IMR-90 (cell line): ENCODE data around the gene OSBPL8. TPM values are rescaled to one million over a fixed set of nuclear protein-coding genes. Genes with fewer than 3 reads are reported as not detected.

ENCODE experiments used
- ATAC-seq: fragments of 200-7000 bp; cut with Tn5 transposase; 2 replicates; pipeline ENCODE4 v1.9.1; 2020; ENCODE audit warnings: low read depth, mild to moderate bottlenecking, moderate library complexity
- BruUV-seq: library from RNA; stranded (reverse); fragments of 400-500 nt; replicated peaks from 2 replicates; lab custom pipeline; 2021; lab: Mats Ljungman, UMichigan
- CTCF ChIA-PET: fragments of 300-600 bp; formaldehyde crosslinking; extraction: SDS; loops from one replicate; lab custom pipeline; 2021; ENCODE audit warnings: antibody characterized with exemption; lab: Yijun Ruan, JAX
- POLR2A ChIA-PET: fragments of 300-600 bp; sonication (Branson Sonifier 250); formaldehyde crosslinking; loops from one replicate; lab custom pipeline; 2022; ENCODE audit warnings: antibody characterized with exemption; ENCODE audit not compliant: unreplicated experiment; lab: Charles Lee
- DNase-seq: peaks from one replicate; pipeline ENCODE4 v3.0.0; 2013
- H2AFZ ChIP-seq: replicated peaks from 2 replicates; pipeline ENCODE3; 2013; ENCODE audit warnings: low read length, mild to moderate bottlenecking; ENCODE audit not compliant: poor library complexity
- H2AK5ac ChIP-seq: 2 replicates; pipeline ENCODE4 v1.6.1; 2013; ENCODE audit warnings: low read depth, low read length, inconsistent platforms
- H2AK9ac ChIP-seq: replicated peaks from 2 replicates; pipeline ENCODE3; 2013; ENCODE audit warnings: mild to moderate bottlenecking, low read depth, low read length, moderate library complexity; ENCODE audit not compliant: poor library complexity
- H2BK120ac ChIP-seq: 2 replicates; pipeline ENCODE4 v1.6.1; 2013; ENCODE audit warnings: low read depth, low read length, inconsistent platforms
- H2BK15ac ChIP-seq: 3 replicates; pipeline ENCODE4 v1.6.1; 2013; ENCODE audit warnings: low read depth, low read length, inconsistent platforms
- H2BK20ac ChIP-seq: 2 replicates; pipeline ENCODE4 v1.6.1; 2013; ENCODE audit warnings: low read depth, mild to moderate bottlenecking, inconsistent platforms, low read length, moderate library complexity
- H2BK5ac ChIP-seq: 2 replicates; pipeline ENCODE4 v1.6.1; 2013; ENCODE audit warnings: mild to moderate bottlenecking, low read depth, low read length, inconsistent platforms; ENCODE audit not compliant: poor library complexity, severe bottlenecking
- H3K14ac ChIP-seq: replicated peaks from 2 replicates; pipeline ENCODE4 v1.6.1; 2013; ENCODE audit warnings: low read depth, low read length, inconsistent platforms
- H3K18ac ChIP-seq: 2 replicates; pipeline ENCODE4 v1.6.1; 2013; ENCODE audit warnings: low read depth, low read length, control low read depth
- H3K23ac ChIP-seq: 2 replicates; pipeline ENCODE4 v1.6.1; 2013; ENCODE audit warnings: low read depth, low read length, inconsistent platforms
- H3K27ac ChIP-seq: 2 replicates; pipeline ENCODE4 v1.5.1; 2013; ENCODE audit warnings: mild to moderate bottlenecking, control low read depth, low read length; ENCODE audit not compliant: insufficient read depth
- H3K27me3 ChIP-seq: 2 replicates; pipeline ENCODE4 v1.6.1; 2013; ENCODE audit warnings: low read length; ENCODE audit not compliant: control insufficient read depth, insufficient read depth
- H3K36me3 ChIP-seq: 2 replicates; pipeline ENCODE4 v1.6.1; 2013; ENCODE audit warnings: low read length, mixed read lengths; ENCODE audit not compliant: control insufficient read depth, insufficient read depth
- H3K4ac ChIP-seq: 2 replicates; pipeline ENCODE4 v1.6.1; 2013; ENCODE audit warnings: low read depth, low read length, inconsistent platforms
- H3K4me1 ChIP-seq: 2 replicates; pipeline ENCODE4 v1.6.1; 2013; ENCODE audit warnings: low read length, mixed read lengths; ENCODE audit not compliant: control insufficient read depth, insufficient read depth
- H3K4me2 ChIP-seq: 2 replicates; pipeline ENCODE4 v1.6.1; 2013; ENCODE audit warnings: low read depth, mild to moderate bottlenecking, control low read depth, low read length, moderate library complexity
- H3K4me3 ChIP-seq: 2 replicates; pipeline ENCODE4 v1.5.1; 2013; ENCODE audit warnings: low read depth, mild to moderate bottlenecking, control low read depth, low read length, moderate library complexity; ENCODE audit not compliant: insufficient read depth
- H3K56ac ChIP-seq: 2 replicates; pipeline ENCODE4 v1.6.1; 2013; ENCODE audit warnings: low read length, inconsistent platforms; ENCODE audit not compliant: insufficient read depth; ENCODE audit errors: extremely low read depth
- H3K79me1 ChIP-seq, 2 experiments: 2 replicates each; pipeline ENCODE4 v1.6.1; 2013; ENCODE audit warnings: low read length in 2 of 2, inconsistent platforms in 1 of 2, low read depth in 1 of 2
- H3K9ac ChIP-seq: 2 replicates; pipeline ENCODE4 v1.6.1; 2013; ENCODE audit warnings: low read depth, low read length, control low read depth
- H3K9me1 ChIP-seq: 2 replicates; pipeline ENCODE4 v1.6.1; 2013; ENCODE audit warnings: low read length, inconsistent platforms; ENCODE audit not compliant: insufficient read depth
- H3K9me3 ChIP-seq: 2 replicates; pipeline ENCODE4 v1.6.1; 2013; ENCODE audit warnings: low read length; ENCODE audit not compliant: control insufficient read depth, insufficient read depth
- H4K20me1 ChIP-seq: 2 replicates; pipeline ENCODE4 v1.6.1; 2013; ENCODE audit warnings: low read length, inconsistent platforms; ENCODE audit not compliant: insufficient read depth
- H4K5ac ChIP-seq: 2 replicates; pipeline ENCODE4 v1.6.1; 2013; ENCODE audit warnings: mild to moderate bottlenecking, low read depth, low read length, control low read depth
- H4K8ac ChIP-seq, 2 experiments: 2 replicates each; pipeline ENCODE4 v1.6.1; 2013; ENCODE audit warnings: low read depth in 2 of 2, low read length in 2 of 2, control low read depth in 1 of 2, inconsistent platforms in 1 of 2
- H4K91ac ChIP-seq: 2 replicates; pipeline ENCODE4 v1.6.1; 2013; ENCODE audit warnings: low read depth, low read length, inconsistent platforms; ENCODE audit not compliant: insufficient read depth
- BHLHE40 ChIP-seq: fragments of 150-350 bp; IDR thresholded peaks from 2 replicates; pipeline ENCODE4 v1.6.1; 2016; ENCODE audit warnings: mild to moderate bottlenecking, low read depth, low read length
- CEBPB ChIP-seq: IDR thresholded peaks from 2 replicates; pipeline ENCODE4 v1.6.1; 2012; ENCODE audit warnings: low read depth, low read length, improper control_type of control experiment
- CHD1 ChIP-seq: IDR thresholded peaks from 2 replicates; pipeline ENCODE4 v1.6.1; 2012; ENCODE audit warnings: low read depth, low read length, improper control_type of control experiment
- CTCF ChIP-seq: conservative IDR thresholded peaks from 2 replicates; pipeline ENCODE4 v1.5.1; 2012; ENCODE audit warnings: mild to moderate bottlenecking, low read depth, low read length, improper control_type of control experiment
- FOS ChIP-seq: fragments of 150-350 bp; IDR thresholded peaks from 2 replicates; pipeline ENCODE4 v1.6.1; 2016; ENCODE audit warnings: low read depth, low read length
- MAZ ChIP-seq: IDR thresholded peaks from 2 replicates; pipeline ENCODE4 v1.6.1; 2012; ENCODE audit warnings: low read depth, mild to moderate bottlenecking, low read length, improper control_type of control experiment, moderate library complexity, borderline replicate concordance
- MXI1 ChIP-seq: IDR thresholded peaks from 2 replicates; pipeline ENCODE4 v1.6.1; 2012; ENCODE audit warnings: low read depth, mild to moderate bottlenecking, low read length, moderate library complexity, borderline replicate concordance
- NFE2L2 ChIP-seq: fragments of 150-350 bp; IDR thresholded peaks from 2 replicates; pipeline ENCODE4 v1.6.1; 2016; ENCODE audit warnings: low read depth, mild to moderate bottlenecking, low read length
- POLR2A ChIP-seq: IDR thresholded peaks from 2 replicates; pipeline ENCODE4 v1.6.1; 2012; ENCODE audit warnings: mild to moderate bottlenecking, low read depth, low read length
- RAD21 ChIP-seq: IDR thresholded peaks from 2 replicates; pipeline ENCODE4 v1.6.1; 2012; ENCODE audit warnings: low read length, improper control_type of control experiment
- RFX5 ChIP-seq: IDR thresholded peaks from 2 replicates; pipeline ENCODE4 v1.8.0; 2012; ENCODE audit warnings: low read depth, mild to moderate bottlenecking, low read length, moderate library complexity
- SMC3 ChIP-seq: fragments of 150-350 bp; IDR thresholded peaks from 2 replicates; pipeline ENCODE4 v1.6.1; 2016; ENCODE audit warnings: low read depth, mild to moderate bottlenecking, antibody characterized with exemption, low read length, moderate library complexity
- USF2 ChIP-seq: fragments of 150-350 bp; IDR thresholded peaks from 2 replicates; pipeline ENCODE4 v1.6.1; 2017; ENCODE audit warnings: mild to moderate bottlenecking, antibody characterized with exemption, low read length, low read depth
- WGBS, 2 experiments: methylation state at CpG; one replicate each; pipeline versions ENCODE4 v1.1.5 to v1.1.7; 2013; ENCODE audit warnings: missing lambda C conversion rate in 2 of 2; ENCODE audit not compliant: insufficient read length in 1 of 2; ENCODE audit errors: extremely low coverage in 2 of 2; 5-methylcytosine and 5-hydroxymethylcytosine counted together
- dilution Hi-C: fragments of 300-500 bp; cut with HindIII; formaldehyde crosslinking; loops from one replicate; pipeline ENCODE4 v1.14.3; 2018; ENCODE audit warnings: low sequenced_read_pairs; ENCODE audit not compliant: unreplicated experiment
- in situ Hi-C: fragments of 300-500 bp; cut with MboI; formaldehyde crosslinking; loops from 3 replicates; pipeline ENCODE4 v1.14.3; 2019; ENCODE audit warnings: low sequenced_read_pairs, inconsistent platforms, mixed read lengths
- intact Hi-C: fragments of 100-400 bp; cut with micrococcal nuclease; formaldehyde crosslinking; loops from 2 replicates; pipeline ENCODE4 v1.10.0; 2022
- polyA plus RNA-seq, 3 experiments: library from polyadenylated mRNA; depleted of rRNA; stranded (reverse); fragments of >200 nt; gene quantifications; 2 replicates each; pipeline ENCODE4 v1.2.3, GENCODE V29; 2012; ENCODE audit warnings: low replicate concordance in 1 of 3
- total RNA-seq: library from RNA; depleted of rRNA; stranded (reverse); fragments of >200 nt; gene quantifications from 2 replicates; pipeline ENCODE4 v1.2.3, GENCODE V29; 2012
- TF ChIP-seq, protein P1 (sequence below): fragments of 150-350 bp; IDR thresholded peaks from 2 replicates; pipeline ENCODE4 v1.6.1; 2016; ENCODE audit warnings: low read depth, mild to moderate bottlenecking, low read length, moderate library complexity, borderline replicate concordance

Gene OSBPL8
- total and polyA plus RNA-seq, 2 of the 4 experiments (the other 2 are of a cell fraction): 17.8 to 24.2 TPM

- Histone ChIP-seq H4K20me1 (no peaks in the 10 kb centered on the region), H4K5ac (no peak overlapping the region), H3K4ac (no peak overlapping the region), H3K27ac (no peak overlapping the region), H3K56ac (no peak overlapping the region), H3K4me3 (no peak overlapping the region), H2BK15ac (no peak overlapping the region), H4K91ac (no peak overlapping the region), H3K36me3 (no peaks in the 10 kb centered on the region), H3K23ac (no peak overlapping the region), H2AK9ac (no peak overlapping the region), H3K27me3 (no peaks in the 10 kb centered on the region), H2BK120ac (no peak overlapping the region), H2AK5ac (no peak overlapping the region), H2AFZ (no peak overlapping the region), H2BK5ac (no peak overlapping the region), H3K14ac (0 out of 2 replicates have a peak overlapping the region, but pooled peaks have one; percentile 38), H3K9ac (no peak overlapping the region), H3K79me1 (no peaks in the 10 kb centered on the region), H2BK20ac (peak overlapping the region; percentile 21; the same call in 1 of the 2 replicates), H4K8ac (no peak overlapping the region), H3K4me2 (peak overlapping the region; percentile 73), H3K4me1 (peaks cover 3% of the 10 kb centered on the region), H3K9me1 (no peaks in the 10 kb centered on the region), H3K18ac (no peak overlapping the region), H3K9me3 (no peaks in the 10 kb centered on the region)
- no TSS peak for BruUV-seq
- ChIA-PET POLR2A (no interaction called here), CTCF (no interaction called here)
- in situ Hi-C loops: no loop called here
- 83% methylated on average over 2 of the region's 2 CpGs; no CpG with 5 or more reads in 1 of the 2 experiments for whole genome bisulfite sequencing, 2 experiments
- TF ChIP-seq, protein P1, sequence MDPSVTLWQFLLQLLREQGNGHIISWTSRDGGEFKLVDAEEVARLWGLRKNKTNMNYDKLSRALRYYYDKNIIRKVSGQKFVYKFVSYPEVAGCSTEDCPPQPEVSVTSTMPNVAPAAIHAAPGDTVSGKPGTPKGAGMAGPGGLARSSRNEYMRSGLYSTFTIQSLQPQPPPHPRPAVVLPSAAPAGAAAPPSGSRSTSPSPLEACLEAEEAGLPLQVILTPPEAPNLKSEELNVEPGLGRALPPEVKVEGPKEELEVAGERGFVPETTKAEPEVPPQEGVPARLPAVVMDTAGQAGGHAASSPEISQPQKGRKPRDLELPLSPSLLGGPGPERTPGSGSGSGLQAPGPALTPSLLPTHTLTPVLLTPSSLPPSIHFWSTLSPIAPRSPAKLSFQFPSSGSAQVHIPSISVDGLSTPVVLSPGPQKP: no peak
- TF ChIP-seq CEBPB (no peak), RFX5 (no peak), BHLHE40 (no peak), USF2 (no peak), MXI1 (no peak), RAD21 (no peak), MAZ (no peak), FOS (no peak), NFE2L2 (no peak), SMC3 (no peak), POLR2A (no peak), CHD1 (no peak), CTCF (no peak)
- ATAC-seq: peak; percentile 71; the same call in 1 of the 2 replicates
- dilution Hi-C loops: no loop called here
- intact Hi-C loops: no loop called here
- peak; percentile 46 for DNase-seq
Measured at GRCh38 chr12:76303365-76303764, 256.2 kb downstream of the OSBPL8 start.
